Activated CD4-positive, alpha-beta T cell treated with anti-CD3 and anti-CD28 coated beads for 4 hours (primary cell): ENCODE measurements around the gene ANKS1B.

Experiments
- DNase-seq, 2 donors: peaks; one replicate each; pipeline ENCODE4 v3.0.0-alpha.2; 2020

Gene ANKS1B

GRCh38 chr12:98828802-98829600 lies 1155.7 kb downstream of the ANKS1B start:
- no peak for DNase-seq

- DNase-seq: no peak
Measured at GRCh38 chr12:98823012-98823411, 1161.7 kb downstream of the ANKS1B start.

GRCh38 chr12:98821866-98822265 lies 1162.9 kb downstream of the ANKS1B start:
- DNase-seq: no peak

- DNase-seq: no peak
Measured at GRCh38 chr12:98821232-98821631, 1163.5 kb downstream of the ANKS1B start.

- no peak for DNase-seq
Measured at GRCh38 chr12:98819821-98820404, 1164.8 kb downstream of the ANKS1B start.

- DNase-seq: no peak
Measured at GRCh38 chr12:98819071-98819470, 1165.7 kb downstream of the ANKS1B start.

- DNase-seq: no peak
Measured at GRCh38 chr12:98818239-98818638, 1166.5 kb downstream of the ANKS1B start.

GRCh38 chr12:98817742-98818141 lies 1167.0 kb downstream of the ANKS1B start:
- DNase-seq: no peak

- DNase-seq: no peak
Measured at GRCh38 chr12:98816720-98817119, 1168.0 kb downstream of the ANKS1B start.

GRCh38 chr12:98814254-98814653 lies 1170.5 kb downstream of the ANKS1B start:
- DNase-seq: no peak

GRCh38 chr12:98812225-98812624 lies 1172.5 kb downstream of the ANKS1B start:
- DNase-seq: no peak

- no peak for DNase-seq
Measured at GRCh38 chr12:98808243-98808875, 1176.4 kb downstream of the ANKS1B start.

GRCh38 chr12:98807187-98807586 lies 1177.5 kb downstream of the ANKS1B start:
- DNase-seq: no peak

- no peak for DNase-seq
Measured at GRCh38 chr12:98803468-98804209, 1181.1 kb downstream of the ANKS1B start.

GRCh38 chr12:98799822-98800221 lies 1184.9 kb downstream of the ANKS1B start:
- DNase-seq: no peak

GRCh38 chr12:98799146-98799810 lies 1185.5 kb downstream of the ANKS1B start:
- DNase-seq: no peak

- no peak for DNase-seq
Measured at GRCh38 chr12:98797200-98797599, 1187.5 kb downstream of the ANKS1B start.

GRCh38 chr12:98796745-98797144 lies 1188.0 kb downstream of the ANKS1B start:
- DNase-seq: no peak

- DNase-seq: no peak
Measured at GRCh38 chr12:98793121-98793520, 1191.6 kb downstream of the ANKS1B start.

GRCh38 chr12:98791406-98791805 lies 1193.3 kb downstream of the ANKS1B start:
- no peak for DNase-seq

- no peak for DNase-seq
Measured at GRCh38 chr12:98788396-98788795, 1196.3 kb downstream of the ANKS1B start.

GRCh38 chr12:98786653-98787052 lies 1198.1 kb downstream of the ANKS1B start:
- DNase-seq: no peak

- DNase-seq: no peak
Measured at GRCh38 chr12:98783420-98783819, 1201.3 kb downstream of the ANKS1B start.
